ENCODE results near the gene GDA. TPM values are rescaled to one million over a fixed set of nuclear protein-coding genes. Genes with fewer than 3 reads are reported as not detected.

GDA gene
- 43.2 TPM for total RNA-seq

DNA sequence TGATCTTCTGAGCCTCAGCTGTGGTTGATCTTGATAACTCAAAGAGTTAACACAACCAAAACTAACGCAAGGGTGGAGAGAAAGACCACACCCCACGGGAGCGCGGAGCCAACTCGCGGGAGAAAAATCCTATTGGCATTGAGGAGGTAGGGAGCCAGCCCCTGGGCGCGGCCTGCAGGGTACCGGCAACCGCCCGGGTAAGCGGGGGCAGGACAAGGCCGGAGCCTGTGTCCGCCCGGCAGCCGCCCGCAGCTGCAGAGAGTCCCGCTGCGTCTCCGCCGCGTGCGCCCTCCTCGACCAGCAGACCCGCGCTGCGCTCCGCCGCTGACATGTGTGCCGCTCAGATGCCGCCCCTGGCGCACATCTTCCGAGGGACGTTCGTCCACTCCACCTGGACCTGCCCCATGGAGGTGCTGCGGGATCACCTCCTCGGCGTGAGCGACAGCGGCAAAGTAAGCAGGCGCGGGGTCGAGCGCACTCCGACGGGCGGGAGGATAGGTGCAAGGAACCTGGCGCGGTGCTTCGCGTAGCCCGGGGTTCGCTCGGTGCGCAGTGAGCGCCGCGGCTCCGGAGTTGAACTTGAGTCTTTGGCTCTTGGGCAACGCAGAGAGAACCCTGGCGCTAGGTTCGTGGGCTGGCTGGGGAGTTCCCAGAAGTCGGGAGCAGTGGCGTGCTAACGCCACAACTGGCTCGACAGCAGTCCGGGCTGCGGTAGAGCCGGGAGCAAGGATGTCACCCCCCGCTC lies at the start of gene GDA:
TSS of gene GDA (plus strand) at position 210 of the 745 bp plus-strand sequence. CDS start at position 330, 120 bp downstream.
- ATAC-seq (peak; percentile 91), DNase-seq (ENCODE audit: low spot score) (peak; percentile 93)

DNA sequence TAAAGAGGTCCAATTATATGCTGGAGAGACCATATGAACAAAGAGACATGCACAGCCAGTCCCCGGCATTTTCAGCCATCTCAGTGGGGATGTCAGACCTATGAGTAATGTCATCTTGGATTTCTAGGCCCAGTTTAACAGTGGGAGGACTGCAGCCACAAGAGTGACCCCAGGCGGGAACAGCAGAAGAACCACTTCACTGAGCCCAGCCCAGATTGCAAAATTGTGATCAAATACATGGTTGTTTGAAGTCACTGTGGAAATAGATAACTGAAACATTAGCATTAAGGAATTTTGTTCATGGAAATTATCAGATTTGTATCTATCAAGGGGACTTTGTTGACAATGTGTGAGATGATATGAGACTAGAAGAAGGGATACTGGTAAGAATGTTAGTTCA lies 46.7 kb upstream of the GDA start:
- peak; percentile 30 for ATAC-seq
- no peak for DNase-seq (ENCODE audit: low spot score)

DNA sequence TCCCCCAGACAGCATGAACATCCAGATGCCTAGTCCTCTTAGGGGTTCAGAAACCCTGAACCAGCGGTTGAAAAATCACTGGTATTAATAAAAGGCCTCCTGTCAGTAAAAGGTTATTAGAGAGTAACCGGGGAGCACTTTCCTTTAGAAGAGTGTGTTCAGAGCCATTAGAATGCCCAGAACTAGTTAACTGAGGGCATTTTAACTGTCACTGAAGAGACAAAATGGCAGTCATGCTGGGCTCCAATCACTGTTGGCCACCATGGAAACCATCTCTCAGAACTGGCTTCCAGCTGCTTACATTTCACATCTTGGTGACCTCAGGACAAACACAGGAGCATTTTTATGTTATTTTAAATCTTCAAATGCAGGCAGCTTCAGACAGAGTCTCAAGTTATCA lies 36.2 kb upstream of the GDA start:
- DNase-seq (ENCODE audit: low spot score) = no peak
- ATAC-seq = no peak

DNA sequence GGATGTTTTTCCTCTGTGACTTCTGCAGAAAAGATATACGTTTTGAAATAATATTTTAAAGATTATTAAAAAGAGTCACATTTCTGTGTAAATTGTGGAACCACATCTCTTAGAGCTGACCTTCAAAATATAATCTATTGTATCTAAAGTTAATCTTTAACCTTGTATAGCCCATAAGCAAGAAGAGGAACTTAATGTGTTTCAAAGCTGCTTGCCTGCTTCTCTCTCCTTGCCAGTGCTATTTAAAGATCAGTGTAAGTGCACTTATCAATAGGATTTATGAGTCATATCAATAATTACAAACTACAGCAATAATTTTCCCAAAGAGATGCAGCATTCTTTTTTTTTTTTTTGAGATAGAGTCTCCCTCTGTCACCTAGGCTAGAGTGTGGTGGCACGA lies 29.4 kb upstream of the GDA start:
- DNase-seq (ENCODE audit: low spot score) (no peak), ATAC-seq (peak; percentile 41)

DNA sequence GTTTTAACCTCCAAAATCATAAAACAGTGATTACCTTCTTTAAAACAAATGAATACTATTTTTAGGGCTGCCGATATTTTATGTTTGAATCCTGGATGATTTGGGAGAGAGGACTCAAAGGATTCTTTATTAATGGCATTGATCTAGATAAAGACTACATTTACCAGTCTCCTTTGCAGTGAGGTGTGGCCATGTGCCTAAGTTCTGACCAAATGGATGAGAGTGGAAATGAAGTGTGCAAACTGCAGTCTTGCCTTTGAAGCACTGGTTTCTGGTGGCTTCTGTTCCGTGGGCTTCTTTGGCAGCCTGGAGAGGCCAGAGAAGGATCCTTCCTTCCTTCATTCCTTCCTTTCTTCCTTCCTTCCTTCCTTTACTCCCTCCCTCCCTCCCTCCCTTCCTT lies 24.3 kb upstream of the GDA start:
- DNase-seq (ENCODE audit: low spot score) (no peak), ATAC-seq (no peak)

DNA sequence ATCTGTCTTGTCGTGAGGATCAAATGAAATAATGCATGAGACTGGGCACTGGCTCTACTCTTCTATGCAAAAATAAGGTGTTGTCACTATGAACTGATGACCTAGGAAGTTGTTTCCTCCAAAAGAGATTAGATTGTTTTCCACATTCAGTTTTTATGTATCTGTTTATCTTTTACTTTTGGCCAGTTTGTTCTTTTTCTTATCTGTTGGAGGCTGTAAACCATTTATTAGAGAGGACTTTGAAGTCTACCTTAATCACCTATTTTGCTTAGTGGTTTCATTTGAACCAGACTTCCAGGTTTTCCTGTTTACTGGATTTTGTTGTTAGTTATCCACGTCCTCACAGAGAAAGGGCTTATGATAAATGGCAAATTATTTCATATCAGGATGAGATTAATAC lies 21.5 kb upstream of the GDA start:
- DNase-seq (ENCODE audit: low spot score) (no peak), ATAC-seq (peak; percentile 17)

DNA sequence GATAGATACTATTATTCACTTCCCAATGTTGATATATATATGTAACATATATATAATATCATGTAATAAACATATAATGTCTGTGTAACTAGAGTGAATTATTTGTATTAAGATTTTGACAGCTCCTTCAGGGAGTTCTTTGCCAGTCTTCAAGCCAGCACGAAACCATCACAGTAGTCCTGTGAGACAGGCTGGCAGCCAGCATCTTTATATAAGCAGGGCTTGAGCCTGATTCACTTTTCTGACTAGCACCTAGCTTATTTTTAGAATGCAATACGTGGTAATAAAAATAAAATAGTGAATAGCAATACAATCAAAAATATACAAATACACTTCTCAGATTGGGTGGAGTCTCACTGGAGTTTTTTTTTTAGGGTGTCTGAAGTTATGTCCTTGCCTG lies 20.7 kb upstream of the GDA start:
- DNase-seq (ENCODE audit: low spot score) = no peak
- no peak for ATAC-seq

DNA sequence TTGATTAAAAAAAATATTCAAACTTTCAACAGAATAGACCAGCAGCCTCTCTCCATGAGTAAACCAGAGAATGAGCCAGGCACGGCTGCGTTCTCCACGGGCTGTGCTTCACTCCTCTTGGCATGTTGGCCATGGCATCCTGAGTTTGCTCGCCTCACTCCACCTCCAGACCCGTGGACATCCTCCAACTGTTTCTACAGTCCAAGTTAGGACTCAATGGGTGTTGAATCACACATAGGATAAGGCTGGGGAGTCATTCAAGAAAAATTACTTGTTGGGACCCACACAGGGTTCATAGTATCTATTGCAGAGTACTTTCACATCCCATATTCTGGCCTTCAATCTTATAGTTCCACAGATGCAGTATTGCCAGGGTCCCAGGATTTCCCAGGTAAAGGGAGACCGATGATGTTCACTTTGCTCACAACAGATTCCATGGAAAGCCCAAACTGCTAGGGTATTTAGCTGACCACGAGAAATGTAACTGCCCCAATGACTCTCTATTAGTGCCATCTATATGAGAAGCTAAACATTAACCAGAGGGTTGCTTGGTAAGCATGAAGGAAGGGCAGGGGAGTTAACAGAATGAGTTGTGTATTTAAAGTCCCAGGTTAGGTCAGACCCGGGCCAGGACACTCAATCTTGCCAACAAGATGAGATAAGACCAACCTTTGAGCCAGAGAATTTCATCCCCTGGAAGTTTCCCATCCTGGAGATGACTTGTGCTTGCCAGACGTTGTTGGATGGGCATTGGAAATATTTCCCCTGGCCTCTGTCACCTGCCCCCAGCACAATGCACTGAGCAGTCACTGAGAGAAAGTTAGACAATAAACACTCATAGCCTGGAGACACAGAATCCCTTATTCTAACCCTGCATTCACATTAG lies 19.7 kb upstream of the GDA start:
- peak; percentile 83 for DNase-seq (ENCODE audit: low spot score)
- ATAC-seq = peak; percentile 82

DNA sequence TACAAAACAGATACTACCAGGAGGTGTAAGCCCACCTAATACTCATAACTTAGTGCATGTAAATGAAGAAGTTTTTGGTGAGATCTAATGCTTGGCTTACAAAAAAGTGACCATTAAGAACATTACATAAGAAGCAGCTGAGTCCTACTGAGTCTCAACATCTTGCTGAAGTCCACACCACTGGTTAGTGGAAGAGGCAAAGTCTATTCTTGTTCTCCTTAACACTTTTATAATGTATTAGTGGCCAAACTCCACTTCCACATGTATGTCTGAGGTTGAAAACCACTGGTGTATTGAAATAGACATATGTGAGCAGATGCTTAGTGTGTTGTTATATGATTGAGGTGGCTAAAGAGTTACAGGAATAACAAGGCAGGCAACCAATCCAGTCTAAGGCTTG lies 18.9 kb upstream of the GDA start:
- ATAC-seq (no peak), DNase-seq (ENCODE audit: low spot score) (no peak)

DNA sequence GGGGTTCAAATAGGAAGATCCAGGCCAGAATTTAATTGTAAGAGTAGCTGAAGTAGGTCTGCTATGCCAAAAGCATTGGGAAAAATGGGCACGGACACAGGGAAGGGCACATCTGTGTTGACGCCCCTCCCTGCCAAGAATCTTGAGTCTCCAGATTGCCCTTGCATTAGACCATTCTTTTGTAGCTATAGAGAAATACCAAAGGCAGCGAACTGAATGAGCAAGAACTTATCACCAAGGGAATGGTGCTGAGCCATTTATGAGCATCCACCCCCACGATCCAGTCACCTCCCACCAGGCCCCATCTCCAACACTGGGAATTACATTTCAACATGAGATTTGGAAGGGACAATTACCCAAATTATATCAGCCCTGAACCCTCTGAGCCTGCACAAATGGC lies 18.0 kb upstream of the GDA start:
- DNase-seq (ENCODE audit: low spot score) = no peak
- no peak for ATAC-seq

DNA sequence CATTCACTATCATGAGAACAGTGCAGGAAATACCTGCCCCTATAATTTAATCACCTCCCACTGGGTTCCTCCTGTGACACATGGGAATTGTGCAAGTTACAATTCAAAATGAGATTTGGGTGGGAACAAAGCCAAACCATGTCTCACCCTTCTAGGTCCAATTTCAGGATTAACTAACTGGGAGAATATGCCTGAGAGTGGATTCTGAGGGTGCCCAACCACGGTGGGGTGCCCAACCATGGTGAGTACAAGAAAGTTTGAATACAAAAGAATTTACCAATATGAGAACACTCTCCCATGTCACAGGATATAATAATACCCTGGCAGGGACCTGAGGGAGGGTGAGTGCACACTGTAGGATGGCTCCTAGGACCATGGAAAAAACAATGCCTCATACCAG lies 17.2 kb upstream of the GDA start:
- DNase-seq (ENCODE audit: low spot score) (no peak), ATAC-seq (no peak)

DNA sequence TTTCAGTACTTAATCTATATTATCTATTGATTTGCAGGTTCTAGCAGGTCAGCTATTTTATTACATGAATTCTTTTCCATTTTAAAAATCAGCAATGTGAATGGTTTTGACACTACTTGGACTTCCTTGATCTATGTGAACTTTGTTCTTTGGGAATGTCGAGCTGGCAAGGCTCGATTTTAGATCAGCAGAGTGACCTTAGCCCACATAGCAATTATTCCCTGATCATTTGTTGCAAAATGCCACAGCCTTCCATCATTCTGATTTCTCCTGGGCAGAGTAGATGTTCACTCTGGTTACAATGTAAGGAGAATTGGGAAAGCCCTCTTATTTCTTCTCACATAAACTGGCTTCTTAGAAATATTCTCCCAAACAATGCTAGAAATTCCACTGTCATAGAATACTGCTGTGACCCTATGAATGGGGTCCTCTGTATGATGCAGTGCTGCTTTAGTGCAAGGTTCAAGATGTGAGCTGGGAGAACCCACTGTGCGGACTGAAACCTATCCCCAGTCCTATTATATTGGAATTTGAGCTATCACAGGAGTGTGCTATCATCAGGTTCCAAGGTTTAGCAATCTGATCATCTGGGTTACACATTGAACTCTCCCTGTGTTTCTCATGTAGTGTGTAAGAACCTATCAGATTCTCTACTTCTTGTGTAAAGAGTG lies 15.7 kb upstream of the GDA start:
- DNase-seq (ENCODE audit: low spot score) = peak; percentile 70
- peak; percentile 56 for ATAC-seq

DNA sequence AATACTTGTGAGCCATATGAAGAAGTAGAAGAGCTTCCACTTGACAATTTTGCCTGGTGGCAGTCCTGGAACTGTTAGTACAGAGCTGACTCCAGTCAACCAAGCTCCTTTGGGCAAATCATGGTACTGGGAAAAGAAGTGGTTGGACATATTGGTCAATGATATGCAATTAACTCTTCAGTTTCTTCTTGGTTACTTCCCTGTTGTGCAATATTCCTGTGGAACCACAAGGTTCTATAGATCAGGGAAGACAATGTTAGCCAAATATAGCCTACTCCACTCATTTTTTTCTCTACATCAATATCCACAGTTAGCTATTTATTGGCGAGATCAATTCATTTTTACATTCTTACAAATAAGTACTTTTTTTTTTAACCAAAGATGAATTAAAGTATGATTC lies 14.4 kb upstream of the GDA start:
- ATAC-seq = no peak
- DNase-seq (ENCODE audit: low spot score) = no peak

DNA sequence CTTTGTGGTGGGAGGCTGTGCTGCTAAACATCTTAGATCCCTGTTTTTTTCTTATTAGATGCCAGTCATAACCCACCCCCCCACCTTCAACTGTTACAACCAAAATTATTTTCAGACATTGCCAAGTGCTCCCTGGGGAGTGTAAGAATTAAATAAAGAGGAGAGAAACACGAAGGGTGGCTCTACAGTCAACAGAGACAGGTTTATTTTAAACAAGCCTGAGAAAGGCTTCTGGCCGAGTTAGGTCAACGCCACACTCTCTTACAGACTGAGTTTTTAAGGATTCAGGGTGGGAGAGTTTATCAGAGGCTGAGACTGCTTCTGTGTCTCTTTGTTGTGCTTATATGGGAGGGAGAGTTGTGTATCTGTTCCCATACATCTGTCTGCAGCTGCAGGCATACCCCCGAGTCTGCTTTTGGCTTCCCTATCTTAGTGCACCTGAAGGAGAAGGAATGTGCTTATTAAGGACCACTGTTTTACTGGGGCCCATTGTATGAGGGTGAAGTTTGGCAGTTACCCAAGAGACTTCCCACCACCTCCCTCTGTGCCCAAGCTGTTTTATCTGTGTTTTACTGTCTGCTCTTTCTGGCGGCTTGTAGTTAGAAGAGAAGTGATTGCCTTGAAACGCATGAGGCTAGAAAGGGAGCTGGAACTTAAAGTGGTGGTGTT lies 11.4 kb upstream of the GDA start:
- no peak for DNase-seq (ENCODE audit: low spot score)
- ATAC-seq = no peak

DNA sequence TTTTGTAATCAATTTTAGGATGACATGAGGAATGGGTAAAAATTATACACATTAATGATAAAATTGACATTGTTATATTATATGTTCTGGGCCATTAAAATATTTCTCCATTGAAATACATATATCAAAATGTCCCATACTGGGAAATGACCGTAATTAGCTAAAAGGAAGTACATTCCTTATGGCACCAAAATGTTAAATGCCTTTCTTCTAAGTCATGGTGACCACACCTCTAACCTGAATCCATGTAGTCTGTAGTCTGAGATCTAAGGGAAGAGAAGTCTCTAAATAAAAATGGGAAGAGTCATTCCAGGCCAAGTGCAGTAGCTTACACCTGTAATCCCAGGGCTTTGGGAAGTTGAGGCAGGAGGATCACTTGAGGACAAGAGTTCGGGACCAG lies 10.0 kb upstream of the GDA start:
- DNase-seq (ENCODE audit: low spot score) = no peak
- no peak for ATAC-seq

DNA sequence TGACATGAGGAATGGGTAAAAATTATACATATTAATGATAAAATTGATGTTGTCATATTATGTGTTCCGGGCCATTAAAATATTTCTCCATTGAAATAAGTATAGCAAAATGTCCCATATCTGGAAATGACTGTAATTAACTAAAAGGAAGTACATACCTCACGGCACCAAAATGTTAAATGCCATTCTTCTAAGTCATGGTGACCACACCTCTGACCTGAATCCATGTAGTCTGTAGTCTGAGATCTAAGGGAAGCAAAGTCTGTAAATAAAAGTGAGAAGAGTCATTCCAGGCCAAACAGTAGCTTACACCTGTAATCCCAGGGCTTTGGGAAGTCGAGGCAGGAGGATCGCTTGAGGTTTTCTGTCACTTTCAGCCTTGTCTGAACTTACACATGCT lies 8.7 kb upstream of the GDA start:
- DNase-seq (ENCODE audit: low spot score) (no peak), ATAC-seq (no peak)

DNA sequence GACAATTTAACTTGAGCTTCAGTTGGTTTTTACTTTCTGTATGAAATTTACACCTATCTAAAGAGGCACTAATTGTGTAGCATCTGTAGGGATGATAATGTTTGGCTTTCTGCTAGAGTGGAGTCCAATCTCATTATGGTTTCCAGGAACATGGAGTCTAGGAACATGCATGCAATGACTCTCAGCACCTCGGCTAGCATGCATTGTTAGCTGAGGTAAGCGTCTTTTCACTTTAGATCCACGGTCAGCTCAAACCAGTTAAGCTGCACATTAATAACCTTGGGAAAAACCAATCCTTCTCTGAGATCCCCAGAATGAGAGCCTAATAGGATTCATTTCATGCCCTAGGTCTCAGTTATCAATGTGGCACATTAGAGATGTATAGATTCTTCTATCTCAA lies 7.8 kb upstream of the GDA start:
- no peak for DNase-seq (ENCODE audit: low spot score)
- no peak for ATAC-seq

DNA sequence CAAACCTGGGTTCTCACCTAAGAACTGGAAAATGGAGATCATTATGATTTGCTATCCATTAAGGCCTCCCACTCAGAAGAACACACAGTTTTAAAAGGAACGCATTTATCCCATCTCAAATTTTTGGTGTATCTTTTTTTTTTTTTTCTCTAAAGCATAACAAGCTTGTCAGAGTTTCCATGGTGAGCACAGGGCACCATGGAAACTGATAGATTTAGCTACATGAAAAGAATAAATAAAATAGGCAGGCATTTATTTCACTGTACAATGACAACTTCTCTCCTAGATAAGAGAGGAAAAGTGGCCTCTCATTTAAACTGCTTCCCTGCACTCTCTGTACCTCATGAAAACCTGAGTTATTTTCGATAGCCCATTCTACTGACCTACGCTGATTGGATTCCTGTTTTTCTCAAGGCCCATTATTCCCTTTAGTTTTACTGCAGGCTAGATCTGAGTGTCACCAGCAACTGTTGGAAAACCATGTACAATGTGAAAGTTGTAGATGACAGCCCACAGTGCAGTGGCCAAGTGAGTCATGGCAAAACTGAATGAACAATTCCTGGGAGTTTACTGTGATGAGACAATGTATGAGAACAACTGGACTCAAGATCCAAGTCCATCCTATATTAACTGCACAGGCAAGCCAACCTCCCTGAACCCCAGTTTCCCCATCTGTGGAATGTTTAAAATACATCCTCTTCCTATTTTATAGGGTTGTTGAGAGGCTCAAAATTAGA lies 4.3 kb upstream of the GDA start:
- no peak for ATAC-seq
- DNase-seq (ENCODE audit: low spot score) = no peak

DNA sequence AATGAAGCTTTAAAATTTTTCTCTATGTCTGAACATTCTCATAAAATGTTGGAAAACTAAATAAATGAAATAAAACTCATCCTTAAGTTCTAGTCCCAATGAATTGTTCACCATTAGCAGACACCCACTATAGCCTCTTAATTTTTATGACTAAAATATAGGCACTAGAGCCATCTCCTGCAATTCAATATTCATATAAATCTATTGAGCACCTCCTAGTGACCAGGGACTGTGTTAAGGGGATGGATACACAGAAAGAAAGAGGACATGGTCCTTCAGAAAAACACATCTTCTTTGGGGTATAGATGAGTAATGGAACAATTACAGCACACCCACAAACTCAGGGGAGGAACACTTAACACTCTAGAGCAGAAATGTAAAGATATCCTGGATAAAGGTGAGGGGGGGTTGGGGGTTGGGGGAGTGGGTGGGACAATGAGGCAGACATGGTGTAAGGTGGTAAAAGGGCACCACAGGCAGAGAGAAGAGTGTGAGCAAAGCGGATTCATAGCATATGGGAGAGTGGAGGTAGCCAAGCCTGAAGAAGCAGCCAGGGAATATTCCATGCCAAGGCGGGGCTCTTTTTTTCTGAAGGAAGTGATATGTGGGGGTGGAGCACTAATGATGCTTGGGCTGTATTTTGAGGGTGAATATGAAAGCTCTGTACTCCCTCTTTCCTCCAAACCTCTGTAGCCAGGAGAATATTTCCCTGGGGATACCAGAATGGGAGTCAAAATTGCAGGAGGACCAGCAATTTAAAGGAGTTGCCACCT lies 3.3 kb upstream of the GDA start:
- no peak for DNase-seq (ENCODE audit: low spot score)
- no peak for ATAC-seq

DNA sequence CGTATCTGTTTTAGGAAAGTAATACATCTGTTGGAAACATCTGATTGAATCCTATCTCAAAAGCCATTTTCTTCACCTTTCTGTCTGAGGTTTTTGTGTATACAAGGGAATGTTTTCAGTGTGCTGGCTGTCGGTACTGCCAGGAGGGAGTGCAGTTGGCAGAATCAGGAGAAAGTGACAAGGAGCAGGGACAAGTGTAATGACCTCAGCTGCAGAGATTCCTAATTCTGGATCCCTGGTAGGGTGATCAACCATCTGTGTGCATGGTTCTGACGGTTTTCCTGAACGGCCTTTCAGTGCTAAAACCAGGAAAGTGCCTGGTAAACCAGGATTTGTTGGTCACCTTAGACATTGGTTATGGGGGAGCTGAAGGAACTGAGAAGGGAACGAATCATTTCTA lies 1.6 kb upstream of the GDA start:
- DNase-seq (ENCODE audit: low spot score) (no peak), ATAC-seq (peak; percentile 22)
